ENCODE results near the gene REEP1. TPM values are rescaled to one million over a fixed set of nuclear protein-coding genes. Genes with fewer than 3 reads are reported as not detected.

The REEP1 gene
- total and polyA plus RNA-seq, 9 of the 15 experiments (the other 6 are each of a cell fraction or from before 2014, with no cell fraction given), result 0.11 to 0.67 (median 0.13) TPM

DNA sequence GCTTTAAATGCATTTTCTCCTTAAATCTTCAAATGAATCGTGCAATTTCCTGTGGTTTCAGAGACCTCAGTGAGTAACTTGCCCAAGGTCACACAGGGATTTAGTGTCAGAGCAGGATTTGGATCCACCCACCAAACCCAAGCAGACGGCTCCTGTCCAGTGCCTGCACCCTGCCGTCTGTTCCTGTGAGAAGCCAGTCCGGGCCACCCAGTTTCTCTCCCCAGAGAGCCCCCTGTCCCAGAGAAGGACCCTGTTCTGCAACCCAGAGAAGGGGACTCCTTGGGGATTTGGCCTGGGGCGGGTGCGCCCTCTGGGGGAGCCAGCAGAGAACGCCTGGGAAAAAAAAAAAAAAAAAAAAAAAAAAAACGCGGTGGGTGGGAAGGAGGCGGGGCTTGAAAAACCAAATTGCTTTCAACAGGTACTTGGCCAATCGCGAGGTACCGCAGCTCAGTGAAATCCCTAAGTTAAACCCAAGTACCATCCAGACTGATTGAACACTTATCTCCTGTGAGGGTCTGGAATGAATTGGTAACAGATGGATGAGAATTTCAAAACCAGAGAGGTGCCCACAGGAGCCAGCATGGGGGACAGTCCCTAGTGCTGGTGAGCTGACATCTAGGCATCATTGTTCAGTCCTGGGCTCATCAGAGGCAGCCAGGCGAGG lies 30.9 kb upstream of the REEP1 start (continued):
- TF ChIP-seq CTCF (IDR thresholded peaks at IDR 0.05 in 2 of 3, conservative IDR thresholded peaks at IDR 0.05 in 1 of 3; ENCODE audit: insufficient read depth in 2 of 3, low read depth in 1 of 3, low read length in 3 of 3), result peak; percentile 69 to 76 (median 72)
- TF ChIP-seq SMARCB1 (IDR thresholded peaks at IDR 0.05; ENCODE audit: insufficient read length, low read depth), result no peak
- peak; percentile 100 for TF ChIP-seq ZNF384 (IDR thresholded peaks at IDR 0.05; ENCODE audit: low read depth, low read length)
- TF ChIP-seq ZBTB7A (IDR thresholded peaks at IDR 0.05; ENCODE audit: borderline replicate concordance, control insufficient read depth, low read depth, low read length), result 0 out of 2 replicates have a peak, but pooled peaks have one; percentile 33
- TF ChIP-seq SMARCA5 (IDR thresholded peaks at IDR 0.05), result no peak
- TF ChIP-seq, protein P1, sequence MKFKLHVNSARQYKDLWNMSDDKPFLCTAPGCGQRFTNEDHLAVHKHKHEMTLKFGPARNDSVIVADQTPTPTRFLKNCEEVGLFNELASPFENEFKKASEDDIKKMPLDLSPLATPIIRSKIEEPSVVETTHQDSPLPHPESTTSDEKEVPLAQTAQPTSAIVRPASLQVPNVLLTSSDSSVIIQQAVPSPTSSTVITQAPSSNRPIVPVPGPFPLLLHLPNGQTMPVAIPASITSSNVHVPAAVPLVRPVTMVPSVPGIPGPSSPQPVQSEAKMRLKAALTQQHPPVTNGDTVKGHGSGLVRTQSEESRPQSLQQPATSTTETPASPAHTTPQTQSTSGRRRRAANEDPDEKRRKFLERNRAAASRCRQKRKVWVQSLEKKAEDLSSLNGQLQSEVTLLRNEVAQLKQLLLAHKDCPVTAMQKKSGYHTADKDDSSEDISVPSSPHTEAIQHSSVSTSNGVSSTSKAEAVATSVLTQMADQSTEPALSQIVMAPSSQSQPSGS (CRISPR knock-in tag; IDR thresholded peaks at IDR 0.05), result no peak
- no peak for TF ChIP-seq ZNF398 (CRISPR knock-in tag; IDR thresholded peaks at IDR 0.05)
- TF ChIP-seq ZNF121 (CRISPR knock-in tag; conservative IDR thresholded peaks at IDR 0.05), result no peak
- no peak for TF ChIP-seq POLR2G (IDR thresholded peaks at IDR 0.05; ENCODE audit: low read depth, low read length)
- no peak for TF ChIP-seq ZNF253 (CRISPR knock-in tag; conservative IDR thresholded peaks at IDR 0.05)
- TF ChIP-seq RAD21 (CRISPR knock-in tag; conservative IDR thresholded peaks at IDR 0.05 in 1 of 2, IDR thresholded peaks at IDR 0.05 in 1 of 2), result peak; percentile 45 to 50
- TF ChIP-seq, protein P2, sequence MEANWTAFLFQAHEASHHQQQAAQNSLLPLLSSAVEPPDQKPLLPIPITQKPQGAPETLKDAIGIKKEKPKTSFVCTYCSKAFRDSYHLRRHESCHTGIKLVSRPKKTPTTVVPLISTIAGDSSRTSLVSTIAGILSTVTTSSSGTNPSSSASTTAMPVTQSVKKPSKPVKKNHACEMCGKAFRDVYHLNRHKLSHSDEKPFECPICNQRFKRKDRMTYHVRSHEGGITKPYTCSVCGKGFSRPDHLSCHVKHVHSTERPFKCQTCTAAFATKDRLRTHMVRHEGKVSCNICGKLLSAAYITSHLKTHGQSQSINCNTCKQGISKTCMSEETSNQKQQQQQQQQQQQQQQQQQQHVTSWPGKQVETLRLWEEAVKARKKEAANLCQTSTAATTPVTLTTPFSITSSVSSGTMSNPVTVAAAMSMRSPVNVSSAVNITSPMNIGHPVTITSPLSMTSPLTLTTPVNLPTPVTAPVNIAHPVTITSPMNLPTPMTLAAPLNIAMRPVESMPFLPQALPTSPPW (CRISPR knock-in tag; IDR thresholded peaks at IDR 0.05), result peak; percentile 79
- no peak for TF ChIP-seq OTX1 (CRISPR knock-in tag; IDR thresholded peaks at IDR 0.05)
- TF ChIP-seq RBBP5 (IDR thresholded peaks at IDR 0.05; ENCODE audit: borderline replicate concordance, insufficient read depth, low read length, poor library complexity, severe bottlenecking), result no peak
- TF ChIP-seq NFYB (IDR thresholded peaks at IDR 0.05; ENCODE audit: extremely low read depth, insufficient read length), result no peak
